GM18526 (cell line): ENCODE results near the gene XPO1.

Experiments
- POLR2A ChIP-seq: IDR thresholded peaks from 3 replicates; pipeline ENCODE4 v1.6.1; 2011; ENCODE audit not compliant: insufficient read length; ENCODE audit errors: extremely low read depth

Gene XPO1

DNA sequence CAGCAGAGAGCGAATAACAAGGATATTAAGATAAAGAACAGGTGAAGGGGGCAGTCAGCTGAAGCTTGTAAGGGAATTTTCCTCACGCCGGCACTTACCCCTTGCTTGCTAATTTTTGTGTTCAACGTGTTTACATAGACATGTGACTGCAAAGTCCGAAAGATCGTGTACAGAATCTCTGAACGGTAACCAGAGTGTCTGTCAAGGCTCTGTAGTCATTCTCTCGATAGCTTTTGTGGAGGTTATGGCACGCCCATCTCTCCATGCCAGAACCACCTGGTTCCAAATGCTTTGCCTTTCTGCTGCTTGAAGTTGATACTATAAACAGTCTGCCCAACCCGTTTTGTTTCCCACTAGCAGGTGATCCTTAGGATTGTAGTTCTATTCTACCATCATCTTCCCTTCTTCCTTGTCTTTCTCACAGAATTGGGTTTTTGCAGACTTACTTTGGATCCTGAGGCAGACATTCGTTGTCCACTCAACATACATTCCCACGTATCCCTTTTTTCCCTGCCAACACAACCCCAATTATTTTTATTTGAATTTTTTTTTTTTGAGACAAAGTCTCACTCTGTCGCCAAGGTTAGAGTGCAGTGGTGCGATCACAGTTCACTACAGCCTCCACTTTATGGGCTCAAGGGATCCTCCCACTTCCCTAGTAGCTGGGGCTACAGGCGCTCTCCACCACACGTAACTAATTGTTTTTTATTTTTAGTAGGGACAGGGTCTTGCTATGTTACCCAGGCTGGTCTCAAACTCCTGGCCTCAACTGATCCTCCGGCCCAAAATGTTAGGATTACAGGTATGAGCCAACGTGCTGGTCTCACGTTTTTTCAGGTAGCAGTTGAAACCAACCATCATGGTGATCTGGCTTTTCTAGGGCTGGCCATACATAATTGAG, 66.0 kb downstream of the XPO1 start:
- TF ChIP-seq POLR2A, result no peak

DNA sequence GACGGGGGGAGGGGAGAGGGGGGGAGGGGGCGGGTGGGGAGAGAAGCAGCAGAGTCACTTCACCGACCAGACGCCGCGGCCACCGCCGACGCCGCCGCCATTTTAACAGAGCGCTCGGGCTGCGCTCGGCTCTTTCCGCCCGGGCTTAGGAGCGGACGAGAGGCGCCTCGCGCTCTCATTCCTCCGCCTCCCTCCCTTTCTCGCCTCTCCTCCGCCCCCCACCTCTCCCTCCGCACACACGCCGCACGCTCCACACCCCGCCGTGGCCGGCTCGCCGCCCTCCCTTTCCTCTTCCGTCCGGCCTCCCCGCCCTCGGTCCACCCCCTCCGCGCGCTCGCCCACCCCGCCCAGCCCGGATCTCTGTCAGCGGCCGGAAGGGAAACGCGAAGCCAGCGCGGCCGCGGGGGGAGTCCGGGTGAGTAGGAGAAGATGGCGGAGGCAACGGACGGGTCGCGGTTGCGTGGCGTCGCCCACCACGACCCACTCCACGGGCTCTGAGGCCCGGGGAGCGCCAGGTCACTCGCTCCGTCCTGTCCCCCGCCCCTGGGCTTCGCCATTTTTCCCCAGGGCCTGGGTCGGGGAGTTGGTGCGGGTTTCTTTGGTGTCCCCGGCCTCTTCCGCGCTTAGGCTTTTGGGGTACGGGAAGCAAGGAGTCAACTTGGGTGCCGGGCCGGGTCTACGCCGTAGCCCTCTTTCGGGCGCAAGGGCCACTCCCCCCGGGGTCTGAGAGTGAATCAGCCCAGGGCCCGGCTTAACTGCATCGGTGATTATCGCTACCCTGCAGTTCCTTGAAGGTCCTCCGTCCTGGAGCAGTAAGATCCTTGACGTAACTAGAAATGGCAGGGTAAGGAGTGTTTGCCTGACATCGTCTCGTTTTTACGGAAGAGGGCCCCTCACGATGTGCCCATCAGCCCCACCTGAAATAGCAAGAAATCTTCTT, 66.9 kb downstream of the XPO1 start, which contains the start of gene USP34:
TSS of gene USP34 (minus strand) at position 123 of the 940 bp plus-strand sequence. CDS start 395 bp downstream, outside the sequence.
- peak; percentile 91 for TF ChIP-seq POLR2A

- TF ChIP-seq POLR2A, result peak; percentile 18
Observed at GRCh38 chr2:61470122-61470951, 67.8 kb downstream of the XPO1 start.

GRCh38 chr2:61469424-61470121, 68.6 kb downstream of the XPO1 start:
- no peak for TF ChIP-seq POLR2A

- TF ChIP-seq POLR2A, result no peak
Observed at GRCh38 chr2:61465045-61465444, 73.1 kb downstream of the XPO1 start.

- no peak for TF ChIP-seq POLR2A
Observed at GRCh38 chr2:61463769-61464475, 74.2 kb downstream of the XPO1 start.

- no peak for TF ChIP-seq POLR2A
Observed at GRCh38 chr2:61461404-61461803, 76.8 kb downstream of the XPO1 start.

DNA sequence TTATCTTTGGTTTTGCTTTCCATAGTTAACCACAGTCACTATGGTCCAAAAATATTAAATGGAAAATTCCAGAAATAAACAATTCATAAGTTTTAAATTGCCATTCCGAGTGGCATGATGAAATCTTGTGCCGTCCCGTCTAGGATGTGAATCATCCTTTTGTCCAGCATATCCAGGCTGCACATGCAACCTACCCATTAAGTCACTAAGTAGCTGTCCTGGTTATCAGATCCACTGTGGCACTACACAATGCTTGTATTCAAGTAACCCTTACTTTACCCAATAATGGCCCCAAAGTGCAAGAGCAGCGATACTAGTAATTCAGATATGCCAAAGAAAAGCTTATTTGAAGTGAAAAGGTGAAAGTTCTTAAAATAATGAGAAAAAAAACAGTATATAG, 78.0 kb downstream of the XPO1 start:
- TF ChIP-seq POLR2A, result no peak

DNA sequence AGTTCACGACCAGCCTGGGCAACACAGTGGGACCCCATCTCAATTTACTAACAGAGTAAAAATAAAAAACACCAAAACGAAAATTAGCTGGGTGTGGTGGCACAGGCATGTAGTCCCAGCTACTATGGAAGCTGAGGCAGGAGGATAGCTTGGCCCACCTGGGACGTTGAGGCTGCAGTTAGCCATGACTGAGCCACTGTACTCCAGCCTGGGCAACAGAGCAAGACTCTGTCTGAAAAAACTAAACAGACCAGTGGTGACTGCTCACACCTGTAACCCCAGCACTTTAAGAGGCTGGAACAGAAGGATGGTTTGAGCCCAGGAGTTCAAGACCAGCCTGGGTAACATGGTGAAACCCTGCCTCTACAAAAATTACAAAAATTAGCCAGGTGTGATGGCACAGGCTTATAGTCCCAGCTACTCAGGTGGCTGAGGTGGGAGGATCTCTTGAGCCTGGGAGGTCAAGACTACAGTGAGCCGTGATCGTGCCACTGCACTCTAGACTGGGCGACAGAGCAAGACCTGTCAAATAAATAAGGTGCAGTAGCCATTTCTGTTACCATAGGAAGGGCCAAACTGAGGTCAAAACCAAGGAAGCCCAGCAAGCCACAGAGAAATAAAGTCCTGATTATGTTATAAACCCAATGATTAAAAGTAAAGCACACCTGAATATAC, 81.3 kb downstream of the XPO1 start:
- TF ChIP-seq POLR2A, result no peak

DNA sequence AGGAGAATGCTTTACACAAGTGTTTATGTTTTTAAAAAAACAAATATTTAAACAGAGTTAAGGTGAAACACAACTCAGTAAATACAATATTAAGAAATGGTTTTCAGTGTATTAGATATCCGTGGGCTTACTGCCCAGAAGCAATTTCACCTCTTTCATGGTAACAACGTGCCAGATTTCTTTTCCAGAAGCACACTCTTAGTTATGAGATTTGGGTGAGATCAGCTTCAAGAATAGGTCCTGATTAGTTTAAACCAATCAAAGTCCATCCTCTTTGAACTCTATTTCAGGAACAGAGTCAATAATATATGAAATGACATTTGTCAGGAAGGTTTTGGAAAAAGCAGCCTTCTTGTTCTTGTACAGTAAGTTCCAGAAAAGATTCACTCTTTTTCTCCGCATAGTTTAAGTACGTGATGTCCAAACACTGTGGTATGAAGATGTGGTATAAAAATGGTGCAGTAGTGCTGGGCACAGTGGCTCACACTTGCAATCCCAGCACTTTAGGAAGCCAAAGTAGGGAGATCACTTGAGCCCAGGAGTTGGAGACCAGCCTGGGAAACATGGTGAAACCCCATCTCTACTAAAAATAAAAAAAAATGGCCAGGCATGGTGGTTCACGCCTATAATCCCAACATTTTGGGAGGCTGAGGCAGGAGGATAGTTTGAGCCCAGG, 81.9 kb downstream of the XPO1 start:
- no peak for TF ChIP-seq POLR2A

GRCh38 chr2:61454383-61454782, 83.8 kb downstream of the XPO1 start:
- no peak for TF ChIP-seq POLR2A

DNA sequence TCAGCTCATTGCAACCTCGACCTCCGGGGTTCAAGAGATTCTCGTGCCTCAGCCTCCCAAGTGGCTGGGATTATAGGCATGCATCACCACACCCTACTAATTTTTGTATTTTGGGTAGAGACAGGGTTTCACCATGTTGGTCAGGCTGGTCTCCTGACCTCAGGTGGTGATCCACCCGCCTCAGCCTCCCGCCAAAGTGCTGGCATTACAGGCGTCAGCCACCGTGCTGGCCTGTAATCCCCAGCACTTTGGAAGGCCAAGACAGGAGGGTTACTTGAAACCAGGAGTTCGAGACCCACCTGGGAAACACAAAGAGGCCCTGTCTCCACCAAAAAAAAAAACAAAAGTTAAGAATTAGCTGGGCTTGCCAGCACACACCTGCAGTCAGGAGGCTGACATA, 85.8 kb downstream of the XPO1 start:
- TF ChIP-seq POLR2A, result no peak

DNA sequence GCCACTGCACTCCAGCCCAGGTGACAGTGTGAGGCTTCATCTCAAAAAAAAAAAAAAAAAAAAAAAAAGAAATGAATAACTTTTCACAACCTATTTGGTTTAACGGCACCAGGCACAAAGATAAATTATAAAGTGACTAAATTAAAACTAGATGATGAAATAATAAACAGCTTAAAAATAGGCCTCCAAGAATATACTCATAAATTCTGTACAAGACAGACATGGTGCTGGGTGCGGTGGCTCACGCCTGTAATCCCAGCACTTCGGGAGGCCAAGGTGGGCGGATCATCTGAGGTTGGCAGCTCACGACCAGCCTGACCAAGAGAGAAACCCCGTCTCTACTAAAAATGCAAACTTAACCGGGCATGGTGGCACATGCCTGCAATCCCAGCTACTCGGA, 87.0 kb downstream of the XPO1 start:
- TF ChIP-seq POLR2A, result no peak
